ENCODE results near the gene TEX29.
A peak's percentile ranks its signal among the peaks of the same experiment; 100 is the strongest.

TEX29 gene

GRCh38 chr13:111283457-111283856 is 37.0 kb upstream of the TEX29 start:
- Histone ChIP-seq H3K4me3 (ENCODE audit: low read depth, low read length) (no peak overlapping the region), H3K9me3 (ENCODE audit: control insufficient read depth, insufficient read depth, low read depth, low read length) (no peaks in the 10 kb centered on the region), H3K36me3 (ENCODE audit: control insufficient read depth in 2 of 2, insufficient read depth in 1 of 2, low read length in 2 of 2) (peaks cover 0 to 80% of the 10 kb centered on the region in 2 experiments; a peak in 1 of 3 replicates), H3K4me1 (ENCODE audit: control insufficient read depth, insufficient read depth, low read length) (no peaks in the 10 kb centered on the region), H3K27ac (ENCODE audit: extremely low read depth, low read depth, low read length) (no peak overlapping the region)
- POLR2A ChIA-PET, result no interaction called here
- CTCF ChIA-PET, result no interaction called here
- TF ChIP-seq GLIS1 (tag by site-specific recombination; IDR thresholded peaks at IDR 0.05) (no peak), OVOL3 (tag by site-specific recombination; IDR thresholded peaks at IDR 0.05) (no peak), ZBTB17 (tag by site-specific recombination; IDR thresholded peaks at IDR 0.05) (no peak), ZNF530 (tag by site-specific recombination; IDR thresholded peaks at IDR 0.05; ENCODE audit: low read depth) (no peak), ZNF426 (tag by site-specific recombination; IDR thresholded peaks at IDR 0.05) (no peak), ZNF76 (tag by site-specific recombination; IDR thresholded peaks at IDR 0.05; ENCODE audit: borderline replicate concordance, low read depth) (no peak), ZNF544 (tag by site-specific recombination; IDR thresholded peaks at IDR 0.05) (no peak), ZNF169 (tag by site-specific recombination; IDR thresholded peaks at IDR 0.05) (no peak), TCF7L2 (IDR thresholded peaks at IDR 0.05; ENCODE audit: borderline replicate concordance, low read depth, low read length) (no peak), FEZF1 (tag by site-specific recombination; IDR thresholded peaks at IDR 0.05) (no peak), ZNF23 (tag by site-specific recombination; IDR thresholded peaks at IDR 0.05; ENCODE audit: borderline replicate concordance) (no peak), GFI1B (tag by site-specific recombination; IDR thresholded peaks at IDR 0.05) (no peak), HOXD13 (CRISPR knock-in tag; IDR thresholded peaks at IDR 0.05; ENCODE audit: borderline replicate concordance) (no peak)
- TF ChIP-seq, protein P1, sequence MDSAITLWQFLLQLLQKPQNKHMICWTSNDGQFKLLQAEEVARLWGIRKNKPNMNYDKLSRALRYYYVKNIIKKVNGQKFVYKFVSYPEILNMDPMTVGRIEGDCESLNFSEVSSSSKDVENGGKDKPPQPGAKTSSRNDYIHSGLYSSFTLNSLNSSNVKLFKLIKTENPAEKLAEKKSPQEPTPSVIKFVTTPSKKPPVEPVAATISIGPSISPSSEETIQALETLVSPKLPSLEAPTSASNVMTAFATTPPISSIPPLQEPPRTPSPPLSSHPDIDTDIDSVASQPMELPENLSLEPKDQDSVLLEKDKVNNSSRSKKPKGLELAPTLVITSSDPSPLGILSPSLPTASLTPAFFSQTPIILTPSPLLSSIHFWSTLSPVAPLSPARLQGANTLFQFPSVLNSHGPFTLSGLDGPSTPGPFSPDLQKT (IDR thresholded peaks at IDR 0.05; ENCODE audit: borderline replicate concordance, low read depth, low read length), result no peak
- TF ChIP-seq, protein P2, sequence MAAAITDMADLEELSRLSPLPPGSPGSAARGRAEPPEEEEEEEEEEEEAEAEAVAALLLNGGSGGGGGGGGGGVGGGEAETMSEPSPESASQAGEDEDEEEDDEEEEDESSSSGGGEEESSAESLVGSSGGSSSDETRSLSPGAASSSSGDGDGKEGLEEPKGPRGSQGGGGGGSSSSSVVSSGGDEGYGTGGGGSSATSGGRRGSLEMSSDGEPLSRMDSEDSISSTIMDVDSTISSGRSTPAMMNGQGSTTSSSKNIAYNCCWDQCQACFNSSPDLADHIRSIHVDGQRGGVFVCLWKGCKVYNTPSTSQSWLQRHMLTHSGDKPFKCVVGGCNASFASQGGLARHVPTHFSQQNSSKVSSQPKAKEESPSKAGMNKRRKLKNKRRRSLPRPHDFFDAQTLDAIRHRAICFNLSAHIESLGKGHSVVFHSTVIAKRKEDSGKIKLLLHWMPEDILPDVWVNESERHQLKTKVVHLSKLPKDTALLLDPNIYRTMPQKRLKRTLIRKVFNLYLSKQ (tag by site-specific recombination; IDR thresholded peaks at IDR 0.05; ENCODE audit: borderline replicate concordance), result no peak

DNA sequence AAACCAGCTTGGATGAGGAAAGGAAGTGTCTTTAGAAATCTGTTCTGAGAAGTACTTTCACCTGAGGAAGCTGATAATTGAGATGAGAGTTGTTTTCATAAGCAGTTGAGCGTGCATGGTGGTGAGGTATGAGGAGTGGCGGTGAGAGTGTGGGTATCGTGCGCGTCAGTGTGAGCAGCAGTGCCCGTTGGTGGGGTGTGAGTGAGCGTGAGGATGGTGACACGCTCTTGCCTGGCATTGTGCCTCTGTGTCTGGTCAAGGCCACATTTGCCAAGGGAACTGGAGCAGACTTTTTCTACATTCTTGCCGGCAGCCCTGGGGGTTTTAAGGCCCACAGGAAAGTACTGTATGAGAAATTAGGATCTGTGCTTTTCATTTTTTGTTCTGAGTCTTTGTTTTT is 36.5 kb upstream of the TEX29 start:
- Histone ChIP-seq H3K36me3 (ENCODE audit: control insufficient read depth in 2 of 2, insufficient read depth in 1 of 2, low read length in 2 of 2) (peaks cover 2 to 75% of the 10 kb centered on the region in 2 experiments; a peak in 2 of 3 replicates), H3K4me3 (ENCODE audit: low read depth, low read length) (no peak overlapping the region), H3K9me3 (ENCODE audit: control insufficient read depth, insufficient read depth, low read depth, low read length) (no peaks in the 10 kb centered on the region), H3K27ac (ENCODE audit: extremely low read depth, low read depth, low read length) (no peak overlapping the region), H3K4me1 (ENCODE audit: control insufficient read depth, insufficient read depth, low read length) (no peaks in the 10 kb centered on the region)
- TF ChIP-seq, protein P3, sequence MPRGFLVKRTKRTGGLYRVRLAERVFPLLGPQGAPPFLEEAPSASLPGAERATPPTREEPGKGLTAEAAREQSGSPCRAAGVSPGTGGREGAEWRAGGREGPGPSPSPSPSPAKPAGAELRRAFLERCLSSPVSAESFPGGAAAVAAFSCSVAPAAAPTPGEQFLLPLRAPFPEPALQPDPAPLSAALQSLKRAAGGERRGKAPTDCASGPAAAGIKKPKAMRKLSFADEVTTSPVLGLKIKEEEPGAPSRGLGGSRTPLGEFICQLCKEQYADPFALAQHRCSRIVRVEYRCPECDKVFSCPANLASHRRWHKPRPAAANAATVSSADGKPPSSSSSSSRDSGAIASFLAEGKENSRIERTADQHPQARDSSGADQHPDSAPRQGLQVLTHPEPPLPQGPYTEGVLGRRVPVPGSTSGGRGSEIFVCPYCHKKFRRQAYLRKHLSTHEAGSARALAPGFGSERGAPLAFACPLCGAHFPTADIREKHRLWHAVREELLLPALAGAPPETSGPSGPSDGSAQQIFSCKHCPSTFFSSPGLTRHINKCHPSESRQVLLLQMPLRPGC (tag by site-specific recombination; IDR thresholded peaks at IDR 0.05), result no peak
- TF ChIP-seq PRDM1 (tag by site-specific recombination; IDR thresholded peaks at IDR 0.05) (0 out of 2 replicates have a peak, but pooled peaks have one; percentile 37), ZFP3 (tag by site-specific recombination; IDR thresholded peaks at IDR 0.05; ENCODE audit: low read depth) (no peak), GLIS2 (tag by site-specific recombination; IDR thresholded peaks at IDR 0.05) (no peak)
- ChIA-PET CTCF (no interaction called here), POLR2A (no interaction called here)

DNA sequence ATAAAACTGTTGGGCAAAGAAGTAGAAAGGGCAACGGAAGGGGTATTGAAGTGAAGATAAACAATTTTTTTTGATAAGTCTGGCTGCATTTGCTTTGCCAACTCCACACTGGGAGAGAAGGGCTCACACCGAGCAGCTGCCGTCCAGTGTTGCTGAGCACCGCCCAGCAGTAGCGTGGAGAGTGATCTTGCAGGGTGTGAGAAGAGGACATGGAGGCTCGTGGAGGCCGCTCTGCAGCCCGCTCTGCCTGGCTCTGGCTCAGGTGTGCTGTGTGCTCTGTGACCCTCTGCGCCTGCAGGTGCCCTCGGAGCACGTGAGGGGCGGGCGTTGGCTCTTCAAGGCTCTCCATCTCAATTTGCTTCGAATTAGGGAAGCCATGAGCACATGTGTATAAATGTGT is 35.9 kb upstream of the TEX29 start:
- H3K4me3 ChIP-seq (ENCODE audit: low read depth, low read length), result no peak overlapping the region
- H3K27ac ChIP-seq (ENCODE audit: extremely low read depth, low read depth, low read length), result no peak overlapping the region
- no peaks in the 10 kb centered on the region for H3K9me3 ChIP-seq (ENCODE audit: control insufficient read depth, insufficient read depth, low read depth, low read length)
- POLR2A ChIA-PET, result no interaction called here
- CTCF ChIA-PET, result no interaction called here
- H3K4me1 ChIP-seq (ENCODE audit: control insufficient read depth, insufficient read depth, low read length), result no peaks in the 10 kb centered on the region
- peaks cover 3 to 74% of the 10 kb centered on the region in 2 experiments; a peak in 2 of 3 replicates for H3K36me3 ChIP-seq (ENCODE audit: control insufficient read depth in 2 of 2, insufficient read depth in 1 of 2, low read length in 2 of 2)
- TF ChIP-seq ZNF366 (tag by site-specific recombination; conservative IDR thresholded peaks at IDR 0.05) (no peak), ZFP3 (tag by site-specific recombination; IDR thresholded peaks at IDR 0.05; ENCODE audit: low read depth) (no peak), ZNF132 (tag by site-specific recombination; IDR thresholded peaks at IDR 0.05; ENCODE audit: borderline replicate concordance) (no peak)
- TF ChIP-seq, protein P4, sequence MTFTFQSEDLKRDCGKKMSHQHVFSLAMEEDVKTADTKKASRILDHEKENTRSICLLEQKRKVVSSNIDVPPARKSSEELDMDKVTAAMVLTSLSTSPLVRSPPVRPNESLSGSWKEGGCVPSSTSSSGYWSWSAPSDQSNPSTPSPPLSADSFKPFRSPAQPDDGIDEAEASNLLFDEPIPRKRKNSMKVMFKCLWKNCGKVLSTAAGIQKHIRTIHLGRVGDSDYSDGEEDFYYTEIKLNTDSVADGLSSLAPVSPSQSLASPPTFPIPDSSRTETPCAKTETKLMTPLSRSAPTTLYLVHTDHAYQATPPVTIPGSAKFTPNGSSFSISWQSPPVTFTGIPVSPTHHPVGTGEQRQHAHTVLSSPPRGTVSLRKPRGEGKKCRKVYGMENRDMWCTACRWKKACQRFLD (tag by site-specific recombination; IDR thresholded peaks at IDR 0.05), result no peak
